HEK293 (cell line): ENCODE measurements around the gene TENT4B.

Source experiments
- CTCF ChIA-PET: fragments of 350-600 bp; formaldehyde crosslinking; extraction: SDS; loops from one replicate; lab custom pipeline; 2021; ENCODE audit warnings: antibody characterized with exemption; lab: Yijun Ruan, JAX
- POLR2A ChIA-PET: fragments of 300-600 bp; formaldehyde crosslinking; extraction: SDS; loops from one replicate; lab custom pipeline; 2020; ENCODE audit warnings: antibody characterized with exemption, inconsistent platforms; lab: Yijun Ruan, JAX
- H3K27ac ChIP-seq: fragments of 200-500 bp; sonication (Bioruptor generic); 2 replicates; pipeline ENCODE4 v1.5.1; 2014; ENCODE audit warnings: low read depth, low read length, control low read depth, inconsistent platforms; ENCODE audit errors: extremely low read depth
- H3K36me3 ChIP-seq, 2 experiments: fragments of 200-500 bp in 1 of 2; sonication (Bioruptor generic) in 1 of 2; 1 replicate in 1 of 2; 2 replicates in 1 of 2; pipeline ENCODE4 v1.5.1; 2014 to 2017; ENCODE audit warnings: inconsistent platforms in 2 of 2, low read length in 2 of 2; ENCODE audit not compliant: control insufficient read depth in 2 of 2, insufficient read depth in 1 of 2
- H3K4me1 ChIP-seq: fragments of 200-500 bp; sonication (Bioruptor generic); 2 replicates; pipeline ENCODE4 v1.5.1; 2014; ENCODE audit warnings: mild to moderate bottlenecking, low read length, inconsistent platforms; ENCODE audit not compliant: control insufficient read depth, insufficient read depth
- H3K4me3 ChIP-seq: 2 replicates; pipeline ENCODE4 v1.5.1; 2011; ENCODE audit warnings: low read depth, mild to moderate bottlenecking, control low read depth, low read length, moderate library complexity
- H3K9me3 ChIP-seq: fragments of 200-500 bp; sonication (Bioruptor generic); 2 replicates; pipeline ENCODE4 v1.5.1; 2014; ENCODE audit warnings: low read depth, low read length, inconsistent platforms; ENCODE audit not compliant: control insufficient read depth, insufficient read depth
- BCL11B ChIP-seq: fragments of 450-650 bp; formaldehyde crosslinking; IDR thresholded peaks from 2 replicates; pipeline ENCODE4 v1.5.1; 2016; ENCODE audit warnings: low read depth, missing biosample characterization, missing genetic modification characterization
- EGR2 ChIP-seq: fragments of 450-650 bp; formaldehyde crosslinking; IDR thresholded peaks from 2 replicates; pipeline ENCODE4 v1.5.1; 2016; ENCODE audit warnings: low read depth, missing biosample characterization, missing genetic modification characterization
- GFI1B ChIP-seq: fragments of 450-650 bp; formaldehyde crosslinking; IDR thresholded peaks from 2 replicates; pipeline ENCODE4 v1.5.1; 2016; ENCODE audit warnings: missing biosample characterization, missing genetic modification characterization
- INSM2 ChIP-seq: fragments of 450-650 bp; formaldehyde crosslinking; IDR thresholded peaks from 2 replicates; pipeline ENCODE4 v1.5.1; 2016; ENCODE audit warnings: missing biosample characterization, missing genetic modification characterization
- KLF10 ChIP-seq: fragments of 450-650 bp; IDR thresholded peaks from 2 replicates; pipeline ENCODE4 v1.5.1; 2018; ENCODE audit warnings: missing biosample characterization, mild to moderate bottlenecking, missing genetic modification characterization
- OSR2 ChIP-seq: fragments of 450-650 bp; formaldehyde crosslinking; IDR thresholded peaks from 2 replicates; pipeline ENCODE4 v1.5.1; 2016; ENCODE audit warnings: missing biosample characterization, missing genetic modification characterization
- PATZ1 ChIP-seq: fragments of 450-650 bp; formaldehyde crosslinking; IDR thresholded peaks from 2 replicates; pipeline ENCODE4 v1.5.1; 2016; ENCODE audit warnings: missing biosample characterization, missing genetic modification characterization
- PRDM10 ChIP-seq: fragments of 450-650 bp; formaldehyde crosslinking; IDR thresholded peaks from 2 replicates; pipeline ENCODE4 v1.5.1; 2016; ENCODE audit warnings: missing biosample characterization, missing genetic modification characterization
- SP7 ChIP-seq: fragments of 450-650 bp; formaldehyde crosslinking; IDR thresholded peaks from 2 replicates; pipeline ENCODE4 v1.5.1; 2016; ENCODE audit warnings: missing biosample characterization, missing genetic modification characterization
- WT1 ChIP-seq: fragments of 450-650 bp; formaldehyde crosslinking; IDR thresholded peaks from 2 replicates; pipeline ENCODE4 v1.5.1; 2016; ENCODE audit warnings: missing biosample characterization, missing genetic modification characterization
- ZIC2 ChIP-seq: fragments of 450-650 bp; formaldehyde crosslinking; IDR thresholded peaks from 2 replicates; pipeline ENCODE4 v1.5.1; 2016; ENCODE audit warnings: missing biosample characterization, missing genetic modification characterization
- ZNF138 ChIP-seq: fragments of 450-650 bp; formaldehyde crosslinking; IDR thresholded peaks from 2 replicates; pipeline ENCODE4 v1.5.1; 2016; ENCODE audit warnings: missing biosample characterization, missing genetic modification characterization, borderline replicate concordance
- ZNF16 ChIP-seq: fragments of 450-650 bp; formaldehyde crosslinking; IDR thresholded peaks from 2 replicates; pipeline ENCODE4 v1.5.1; 2016; ENCODE audit warnings: low read depth, missing biosample characterization, missing genetic modification characterization
- ZNF398 ChIP-seq: fragments of 450-650 bp; formaldehyde crosslinking; IDR thresholded peaks from 2 replicates; pipeline ENCODE4 v1.5.1; 2017; ENCODE audit warnings: missing biosample characterization, missing genetic modification characterization
- ZNF433 ChIP-seq: fragments of 450-650 bp; formaldehyde crosslinking; IDR thresholded peaks from 2 replicates; pipeline ENCODE4 v1.5.1; 2016; ENCODE audit warnings: missing biosample characterization, missing genetic modification characterization, low read depth
- ZNF48 ChIP-seq: fragments of 450-650 bp; formaldehyde crosslinking; IDR thresholded peaks from 2 replicates; pipeline ENCODE4 v1.5.1; 2016; ENCODE audit warnings: missing biosample characterization, missing genetic modification characterization
- ZNF548 ChIP-seq: fragments of 450-650 bp; formaldehyde crosslinking; IDR thresholded peaks from 2 replicates; pipeline ENCODE4 v1.5.1; 2016; ENCODE audit warnings: missing biosample characterization, missing genetic modification characterization
- ZNF692 ChIP-seq: fragments of 450-650 bp; formaldehyde crosslinking; IDR thresholded peaks from 2 replicates; pipeline ENCODE4 v1.5.1; 2016; ENCODE audit warnings: missing biosample characterization, missing genetic modification characterization
- ZNF747 ChIP-seq: fragments of 450-650 bp; formaldehyde crosslinking; IDR thresholded peaks from 2 replicates; pipeline ENCODE4 v1.5.1; 2016; ENCODE audit warnings: missing biosample characterization, missing genetic modification characterization
- ZNF76 ChIP-seq: fragments of 450-650 bp; formaldehyde crosslinking; IDR thresholded peaks from 2 replicates; pipeline ENCODE4; 2016; ENCODE audit warnings: low read depth, missing biosample characterization, missing genetic modification characterization, borderline replicate concordance
- ZXDB ChIP-seq: fragments of 450-650 bp; formaldehyde crosslinking; IDR thresholded peaks from 2 replicates; pipeline ENCODE4 v1.5.1; 2016; ENCODE audit warnings: missing biosample characterization, missing genetic modification characterization

Gene TENT4B

GRCh38 chr16:50259334-50260205 is 106.5 kb downstream of the TENT4B start (continued):
- TF ChIP-seq KLF10 (tag by site-specific recombination) (peak; percentile 29; the same call in 1 of the 2 replicates), ZNF16 (tag by site-specific recombination) (no peak), OSR2 (tag by site-specific recombination) (peak; percentile 95), ZNF48 (tag by site-specific recombination) (no peak), SP7 (tag by site-specific recombination) (peak; percentile 87), ZNF76 (0 out of 2 replicates have a peak, but pooled peaks have one; percentile 23), WT1 (tag by site-specific recombination) (peak; percentile 81), GFI1B (tag by site-specific recombination) (no peak), INSM2 (tag by site-specific recombination) (0 out of 2 replicates have a peak, but pooled peaks have one; percentile 14)

- Histone ChIP-seq H3K27ac (no peak overlapping the region), H3K9me3 (no peaks in the 10 kb centered on the region), H3K4me3 (no peak overlapping the region), H3K4me1 (peaks cover 10% of the 10 kb centered on the region), H3K36me3 (no peaks in the 10 kb centered on the region)
- ChIA-PET POLR2A (no interaction called here), CTCF (interaction anchor here (0.7 kb wide), 1 partner anchor 41 kb away, joined by 3 read pairs; no protein-coding TSS in a partner anchor)
- TF ChIP-seq BCL11B (tag by site-specific recombination) = no peak
- TF ChIP-seq ZNF747 = no peak
- TF ChIP-seq ZIC2 (tag by site-specific recombination) = no peak
- no peak for TF ChIP-seq ZXDB
- TF ChIP-seq EGR2 (tag by site-specific recombination) = no peak
- TF ChIP-seq ZNF548 (tag by site-specific recombination) = no peak
- no peak for TF ChIP-seq ZNF692 (tag by site-specific recombination)
- no peak for TF ChIP-seq ZNF433 (tag by site-specific recombination)
- no peak for TF ChIP-seq KLF10 (tag by site-specific recombination)
- no peak for TF ChIP-seq ZNF138 (tag by site-specific recombination)
- no peak for TF ChIP-seq PATZ1 (tag by site-specific recombination)
- TF ChIP-seq ZNF398 = no peak
- no peak for TF ChIP-seq PRDM10 (tag by site-specific recombination)
These were observed 107.4 kb downstream of the TENT4B start for GRCh38 chr16:50260206-50261159.
